GM23338 (cell line): ENCODE measurements around the gene NFE2L1. TPM values are rescaled to one million over a fixed set of nuclear protein-coding genes. Genes with fewer than 3 reads are reported as not detected.

Experiments used
- ATAC-seq: fragments of 200-7000 bp; cut with Tn5 transposase; 3 replicates; pipeline ENCODE4 v1.9.1; 2020
- DNase-seq: peaks from one replicate; pipeline ENCODE4 v3.0.0-alpha.2; 2015; ENCODE audit warnings: low spot score
- H2AFZ ChIP-seq: fragments of 200-600 bp; sonication (generic); 2 replicates; pipeline ENCODE4 v1.8.0; 2016; ENCODE audit warnings: antibody characterized with exemption, mild to moderate bottlenecking, moderate library complexity
- H3F3A ChIP-seq: fragments of 200-600 bp; sonication (generic); replicated peaks from 2 replicates; pipeline ENCODE4 v1.8.0; 2017; ENCODE audit warnings: antibody characterized with exemption, mixed run types, low read depth
- H3K27ac ChIP-seq: fragments of 200-600 bp; sonication (generic); 2 replicates; pipeline ENCODE4 v1.6.1; 2016; ENCODE audit warnings: low read depth
- H3K27me3 ChIP-seq: fragments of 200-600 bp; sonication (generic); 2 replicates; pipeline ENCODE4 v1.8.0; 2016; ENCODE audit warnings: mild to moderate bottlenecking, mixed run types, moderate library complexity; ENCODE audit not compliant: insufficient read depth
- H3K36me3 ChIP-seq: fragments of 200-600 bp; sonication (generic); 2 replicates; pipeline ENCODE4 v1.8.0; 2016; ENCODE audit warnings: mild to moderate bottlenecking; ENCODE audit not compliant: insufficient read depth
- H3K4me1 ChIP-seq: fragments of 200-600 bp; sonication (generic); 2 replicates; pipeline ENCODE4 v1.8.0; 2016; ENCODE audit warnings: mild to moderate bottlenecking, moderate library complexity; ENCODE audit not compliant: insufficient read depth
- H3K4me2 ChIP-seq: fragments of 200-600 bp; sonication (generic); 2 replicates; pipeline ENCODE4 v1.7.1; 2017; ENCODE audit warnings: mixed run types
- H3K4me3 ChIP-seq: fragments of 200-600 bp; sonication (generic); 2 replicates; pipeline ENCODE4 v1.6.1; 2016; ENCODE audit warnings: mixed run types
- H3K79me2 ChIP-seq: fragments of 200-600 bp; sonication (generic); replicated peaks from 2 replicates; pipeline ENCODE4 v1.8.0; 2017; ENCODE audit warnings: mild to moderate bottlenecking; ENCODE audit not compliant: insufficient read depth
- H3K9me2 ChIP-seq: fragments of 200-600 bp; sonication (generic); 2 replicates; pipeline ENCODE4 v1.8.0; 2017; ENCODE audit not compliant: insufficient read depth
- H4K20me1 ChIP-seq: fragments of 200-600 bp; sonication (generic); replicated peaks from 2 replicates; pipeline ENCODE4 v1.8.0; 2017; ENCODE audit warnings: mild to moderate bottlenecking; ENCODE audit not compliant: insufficient read depth
- H3K27ac Mint-ChIP-seq: 2 replicates; pipeline ENCODE4 v1.8.0; 2020; ENCODE audit warnings: inconsistent platforms, mild to moderate bottlenecking, moderate library complexity, mixed read lengths
- H3K27me3 Mint-ChIP-seq: 3 replicates; pipeline ENCODE4 v1.8.0; 2022; ENCODE audit warnings: low read depth, mild to moderate bottlenecking, moderate library complexity, mixed read lengths, inconsistent platforms; ENCODE audit not compliant: insufficient read depth, poor library complexity
- H3K36me3 Mint-ChIP-seq: 3 replicates; pipeline ENCODE4 v1.8.0; 2021; ENCODE audit warnings: low read depth, mild to moderate bottlenecking, inconsistent platforms, moderate library complexity, mixed read lengths
- H3K4me1 Mint-ChIP-seq: 3 replicates; pipeline ENCODE4 v1.8.0; 2020; ENCODE audit warnings: mild to moderate bottlenecking, inconsistent platforms, mixed read lengths
- H3K4me3 Mint-ChIP-seq: 3 replicates; pipeline ENCODE4 v1.8.0; 2021; ENCODE audit warnings: moderate library complexity, mild to moderate bottlenecking, inconsistent platforms, mixed read lengths
- H3K9me3 Mint-ChIP-seq: 3 replicates; pipeline ENCODE4 v1.8.0; 2020; ENCODE audit warnings: moderate library complexity, mild to moderate bottlenecking, inconsistent platforms, mixed read lengths
- CREB1 ChIP-seq: fragments of 250-450 bp; sonication (Bioruptor Pico); IDR thresholded peaks from 2 replicates; pipeline ENCODE4 v1.5.0; 2020; ENCODE audit warnings: low read depth, mild to moderate bottlenecking, moderate library complexity
- EZH2 ChIP-seq: fragments of 200-600 bp; sonication (generic); IDR thresholded peaks from one replicate; pipeline ENCODE4 v1.8.0; 2017; ENCODE audit warnings: antibody characterized with exemption, mild to moderate bottlenecking, low read depth; ENCODE audit not compliant: unreplicated experiment
- POLR2AphosphoS5 ChIP-seq: IDR thresholded peaks from 2 replicates; pipeline ENCODE4 v1.6.1; 2016; ENCODE audit warnings: antibody characterized with exemption, low read depth
- ZNF331 ChIP-seq: fragments of 250-450 bp; sonication (Bioruptor Pico); IDR thresholded peaks from 2 replicates; pipeline ENCODE4 v1.5.0; 2020; ENCODE audit warnings: low read depth, mild to moderate bottlenecking, moderate library complexity
- ZNF462 ChIP-seq: fragments of 250-450 bp; sonication (Bioruptor Pico); IDR thresholded peaks from 2 replicates; pipeline ENCODE4 v1.5.0; 2020; ENCODE audit warnings: mild to moderate bottlenecking, moderate library complexity
- polyA plus RNA-seq: library from polyadenylated mRNA; unstranded; fragments of >200 nt; fragmentation: Nextera tagmentation; extraction: Ambion mirVana; gene quantifications from 2 replicates; pipeline ENCODE4 v1.2.1, GENCODE V29; 2016
- total RNA-seq: library from RNA; depleted of rRNA; stranded (reverse); fragments of >200 nt; shearing (Covaris generic); gene quantifications from 2 replicates; pipeline ENCODE4 v1.2.3, GENCODE V29; 2014

The NFE2L1 gene
- total and polyA plus RNA-seq, 2 experiments from 2014 or later: 39.9 to 138 TPM

GRCh38 chr17:48053758-48054237 lies 5.6 kb downstream of the NFE2L1 start (continued):
- TF ChIP-seq ZNF462 (CRISPR knock-in tag) (no peak), EZH2 (no peak), ZNF331 (CRISPR knock-in tag) (no peak)

- peak overlapping the region; percentile 99 for H3K4me3 ChIP-seq
- H3K36me3 ChIP-seq: peaks cover 39% of the 10 kb centered on the region
- no peaks in the 10 kb centered on the region for H3K9me2 ChIP-seq
- peaks cover 20% of the 10 kb centered on the region for H3K27me3 Mint-ChIP-seq
- peaks cover 85% of the 10 kb centered on the region for H3K79me2 ChIP-seq
- peak; percentile 80 for TF ChIP-seq POLR2AphosphoS5
- TF ChIP-seq CREB1: peak; percentile 61
- no peak for TF ChIP-seq EZH2
- H3K4me1 ChIP-seq: peaks cover 65% of the 10 kb centered on the region
- no peaks in the 10 kb centered on the region for H3K27me3 ChIP-seq
- peaks cover 84% of the 10 kb centered on the region for H3K4me1 Mint-ChIP-seq
- peak overlapping the region; percentile 94 for H3K4me2 ChIP-seq
- peaks cover 35% of the 10 kb centered on the region; the same call in 1 of the 2 replicates for H3F3A ChIP-seq
- peaks cover 82% of the 10 kb centered on the region for H3K36me3 Mint-ChIP-seq
- no peak overlapping the region for H2AFZ ChIP-seq
- H3K9me3 Mint-ChIP-seq: no peaks in the 10 kb centered on the region
- peak overlapping the region; percentile 100 for H3K27ac Mint-ChIP-seq
- DNase-seq: peak; percentile 99
- ATAC-seq: peak; percentile 77
- H3K4me3 Mint-ChIP-seq: peak overlapping the region; percentile 98
- peak overlapping the region; percentile 94 for H3K27ac ChIP-seq
- peaks cover 32% of the 10 kb centered on the region; the same call in 1 of the 2 replicates for H4K20me1 ChIP-seq
Measured at GRCh38 chr17:48054238-48055185, 6.4 kb downstream of the NFE2L1 start.
